H54 (cell line): ENCODE measurements around the gene SOX18.
"Not testable (repeated sequence)": the region's sequence is repeated elsewhere in the genome, so short reads cannot be mapped to it uniquely, and the experiment has no call there.

Source experiments
- DNase-seq: peaks from one replicate; pipeline ENCODE4 v3.0.0; 2011; ENCODE audit warnings: low spot score, mixed read lengths; ENCODE audit not compliant: insufficient read length
- FAIRE-seq: peaks from 3 replicates; lab custom pipeline; 2011; peaks lifted over from hg19 to GRCh38; lab: Jason Lieb, UNC
- POLR2A ChIP-seq: IDR thresholded peaks from 2 replicates; pipeline ENCODE4 v1.6.1; 2011; ENCODE audit warnings: low read depth, mild to moderate bottlenecking, low read length

SOX18 gene

GRCh38 chr20:64025826-64026412, 23.5 kb downstream of the SOX18 start:
- TF ChIP-seq POLR2A, result no peak
- no peak for FAIRE-seq
- DNase-seq, result no peak

- no peak for TF ChIP-seq POLR2A
- DNase-seq (no peak), FAIRE-seq (no peak)
Measured at GRCh38 chr20:64025101-64025825, 24.2 kb downstream of the SOX18 start.

DNA sequence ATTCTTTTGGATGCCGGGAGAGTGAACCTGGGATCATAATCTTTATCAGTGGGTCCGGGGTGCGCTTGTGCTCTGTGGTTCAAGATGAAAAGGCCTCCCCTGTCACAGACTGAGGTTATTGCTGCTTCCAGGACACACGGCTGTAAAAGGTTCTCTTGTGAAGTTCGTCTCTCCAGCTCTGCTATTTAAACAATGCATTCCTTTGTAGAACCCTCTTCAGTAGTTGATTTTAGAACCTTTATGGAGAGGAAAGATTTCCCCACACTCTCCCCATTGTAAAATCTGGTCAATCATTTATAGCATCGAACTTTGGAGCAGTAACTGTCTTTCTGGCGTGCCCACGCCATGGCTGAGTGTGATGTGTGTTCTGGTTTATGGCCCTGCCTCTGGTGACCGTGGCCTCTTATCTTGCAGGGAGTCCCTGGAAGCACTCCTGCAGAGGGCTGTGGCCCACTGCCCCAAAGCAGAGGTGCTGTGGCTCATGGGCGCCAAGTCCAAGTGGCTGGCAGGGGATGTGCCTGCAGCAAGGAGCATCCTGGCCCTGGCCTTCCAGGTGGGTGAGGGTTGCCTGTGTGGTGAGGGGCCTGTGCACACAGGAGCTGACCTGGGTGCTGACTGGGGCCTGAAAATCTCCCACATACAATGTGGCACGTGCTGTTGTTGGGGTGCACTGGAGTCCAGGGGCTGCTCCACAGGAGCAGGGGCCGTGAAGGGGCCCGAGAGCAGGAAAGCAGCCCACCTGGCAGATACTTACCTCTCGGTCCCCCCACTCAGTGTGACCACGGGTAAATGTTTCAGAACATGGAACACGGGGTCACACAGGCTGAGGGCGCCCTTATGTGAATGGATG, 25.1 kb downstream of the SOX18 start:
- no peak for FAIRE-seq

DNA sequence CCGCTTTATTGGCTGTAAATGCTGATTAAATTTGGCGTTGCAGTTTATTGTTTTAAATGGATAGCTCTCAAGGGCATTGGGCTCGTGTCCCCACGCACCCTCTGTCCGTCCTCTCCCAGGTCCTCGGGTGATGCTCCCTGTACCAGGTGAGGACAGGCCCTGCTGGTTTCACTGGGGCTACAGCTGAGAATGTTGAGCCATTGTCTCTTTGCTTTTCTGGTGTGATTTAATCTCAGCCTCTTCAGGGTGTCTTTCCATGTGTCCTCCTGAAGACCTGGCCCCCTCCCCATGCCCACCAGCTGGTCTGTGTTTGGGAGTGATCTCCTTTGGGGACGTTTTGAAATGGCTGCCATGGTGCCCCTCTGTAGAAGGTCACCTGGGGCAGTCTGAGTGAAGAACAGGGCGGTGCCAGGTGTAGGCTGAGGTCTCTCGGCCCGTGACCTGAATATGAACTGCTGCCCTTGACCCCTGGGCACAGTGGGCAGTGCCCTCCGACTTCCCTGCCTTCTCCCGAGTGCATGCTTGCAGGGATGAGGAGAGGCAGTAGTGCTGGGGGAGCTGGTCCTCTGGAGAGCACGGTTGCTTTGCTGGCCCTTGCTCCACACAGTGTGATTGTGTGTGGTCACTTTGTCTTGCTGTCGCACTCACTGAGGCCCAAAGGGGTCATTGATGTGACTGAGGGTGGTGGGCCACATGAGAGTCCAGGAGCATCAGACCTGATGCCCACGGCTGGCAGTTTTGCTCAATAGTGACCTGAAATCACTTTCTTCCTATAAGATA, 25.9 kb downstream of the SOX18 start:
- FAIRE-seq (no peak), DNase-seq (no peak)
- no peak for TF ChIP-seq POLR2A

More for the DNA sequence above, 25.1 kb downstream of the SOX18 start:
- no peak for DNase-seq
- TF ChIP-seq POLR2A, result no peak

- no peak for FAIRE-seq
- no peak for DNase-seq
- TF ChIP-seq POLR2A, result no peak
Measured at GRCh38 chr20:64022671-64023360, 26.6 kb downstream of the SOX18 start.

- no peak for FAIRE-seq
Measured at GRCh38 chr20:64021124-64021975, 28.1 kb downstream of the SOX18 start.

DNA sequence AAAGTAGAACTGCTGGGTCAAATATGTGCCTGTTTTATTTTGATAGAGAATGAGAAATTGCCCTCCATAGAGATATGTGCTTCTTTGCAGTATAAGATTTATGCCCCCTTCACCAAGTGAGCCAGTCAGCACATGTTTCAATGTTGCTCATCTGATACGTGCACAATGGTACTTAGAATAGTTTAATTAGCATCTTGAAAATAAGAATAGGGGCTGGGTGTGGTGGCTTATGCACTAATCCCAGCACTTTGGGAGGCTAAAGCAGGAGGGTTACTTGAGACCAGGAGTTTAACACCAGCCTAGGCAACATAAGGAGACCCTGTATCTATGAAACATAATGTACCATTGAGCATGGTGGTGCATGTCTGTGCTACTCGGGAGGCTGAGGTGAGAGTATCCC, 33.8 kb downstream of the SOX18 start:
- TF ChIP-seq POLR2A, result no peak
- DNase-seq, result no peak
- no peak for FAIRE-seq

More at GRCh38 chr20:64021124-64021975, 28.1 kb downstream of the SOX18 start:
- DNase-seq, result no peak
- no peak for TF ChIP-seq POLR2A

DNA sequence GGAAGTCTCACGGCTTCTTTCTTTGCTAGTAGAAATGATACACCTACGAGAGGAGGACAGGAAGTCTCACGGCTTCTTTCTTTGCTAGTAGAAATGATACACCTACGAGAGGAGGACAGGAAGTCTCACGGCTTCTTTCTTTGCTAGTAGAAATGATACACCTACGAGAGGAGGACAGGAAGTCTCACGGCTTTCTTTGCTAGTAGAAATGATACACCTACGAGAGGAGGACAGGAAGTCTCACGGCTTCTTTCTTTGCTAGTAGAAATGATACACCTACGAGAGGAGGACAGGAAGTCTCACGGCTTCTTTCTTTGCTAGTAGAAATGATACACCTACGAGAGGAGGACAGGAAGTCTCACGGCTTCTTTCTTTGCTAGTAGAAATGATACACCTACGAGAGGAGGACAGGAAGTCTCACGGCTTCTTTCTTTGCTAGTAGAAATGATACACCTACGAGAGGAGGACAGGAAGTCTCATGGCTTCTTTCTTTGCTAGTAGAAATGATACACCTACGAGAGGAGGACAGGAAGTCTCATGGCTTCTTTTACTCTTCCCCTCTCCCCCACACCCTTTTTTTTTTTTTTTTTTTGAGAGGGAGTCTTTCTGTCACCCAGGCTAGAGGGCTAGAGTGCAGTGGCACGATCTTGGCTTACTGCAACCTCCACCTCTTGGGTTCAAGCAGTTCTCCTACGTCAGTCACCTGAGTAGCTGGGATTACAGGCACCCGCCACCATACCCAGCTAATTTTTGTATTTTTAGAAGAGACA, 36.9 kb downstream of the SOX18 start:
- DNase-seq, FAIRE-seq: not testable (repeated sequence)

GRCh38 chr20:64011366-64011779, 38.1 kb downstream of the SOX18 start:
- no peak for FAIRE-seq
- TF ChIP-seq POLR2A, result no peak

DNA sequence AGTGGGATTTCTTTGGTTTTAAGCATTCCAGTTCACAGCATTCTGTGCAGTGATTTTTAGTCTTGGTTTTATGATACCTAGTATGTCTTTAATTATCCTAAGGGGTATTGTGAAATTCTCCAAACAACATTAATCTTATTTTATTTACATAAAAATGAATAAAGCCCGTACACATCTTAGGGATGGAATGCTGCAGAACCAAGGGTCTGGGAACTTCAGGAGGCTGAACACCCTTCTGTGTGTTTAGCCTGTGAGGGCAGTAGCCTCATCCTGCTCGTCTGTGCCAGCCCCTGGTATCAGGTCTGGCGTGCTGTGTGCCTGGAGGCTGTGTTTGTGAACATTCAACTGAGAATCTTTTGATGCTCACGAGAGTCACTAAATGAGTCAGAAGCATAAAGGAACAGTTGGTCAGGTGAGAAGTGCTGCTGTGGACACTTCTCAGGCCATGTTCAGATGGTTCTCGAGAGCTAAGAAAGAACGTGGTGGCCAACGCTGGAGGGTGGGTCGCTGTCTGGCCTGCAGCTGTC, 38.7 kb downstream of the SOX18 start:
- FAIRE-seq, result no peak
- DNase-seq, result no peak
- TF ChIP-seq POLR2A, result no peak

More at GRCh38 chr20:64011366-64011779, 38.1 kb downstream of the SOX18 start:
- no peak for DNase-seq

DNA sequence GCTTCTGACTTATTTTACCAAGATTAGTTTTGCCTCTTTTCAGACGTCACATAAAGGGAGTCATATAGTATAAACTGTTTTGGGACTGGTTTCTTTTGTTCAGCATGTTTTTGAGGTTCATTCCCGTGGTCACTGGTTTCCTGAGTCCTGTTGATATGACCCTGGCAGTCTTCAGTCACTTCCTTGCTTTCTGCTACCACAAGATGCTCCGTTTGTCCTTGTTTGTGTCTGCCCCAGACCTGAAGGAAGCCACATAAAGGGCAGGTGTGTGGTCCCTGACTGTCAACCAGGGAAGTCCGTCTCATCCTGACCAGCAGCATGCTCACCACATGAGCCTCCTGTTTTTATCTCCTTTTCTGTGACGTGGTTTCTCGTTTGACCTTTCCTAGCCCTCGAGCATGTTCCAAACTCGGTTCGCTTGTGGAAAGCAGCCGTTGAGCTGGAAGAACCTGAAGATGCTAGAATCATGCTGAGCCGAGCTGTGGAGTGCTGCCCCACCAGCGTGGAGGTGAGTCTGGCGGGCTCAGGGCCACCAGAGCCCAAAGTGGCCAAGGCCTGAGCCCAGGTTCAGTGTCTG, 39.5 kb downstream of the SOX18 start:
- no peak for FAIRE-seq
- DNase-seq, result no peak
- TF ChIP-seq POLR2A, result no peak
